Peyer's patch (tissue), 4 donors: Measurements from ENCODE around the gene WAS. TPM values are rescaled to one million over a fixed set of nuclear protein-coding genes. Genes with fewer than 3 reads are reported as not detected.

Experiments
- DNase-seq, 3 donors: peaks; one replicate each; pipeline ENCODE4 v3.0.0-alpha.2; 2017 to 2019
- H3K27ac ChIP-seq, 4 donors: fragments of 200-600 bp; sonication (generic); one replicate each; pipeline ENCODE4 v1.5.1; 2016 to 2019
- H3K27me3 ChIP-seq, 2 donors: fragments of 200-600 bp; sonication (generic); one replicate each; pipeline ENCODE4 v1.5.1; 2019
- H3K36me3 ChIP-seq, 3 donors: fragments of 200-600 bp; sonication (generic); one replicate each; pipeline ENCODE4 v1.5.1; 2016 to 2019
- H3K4me1 ChIP-seq, 4 donors: fragments of 200-600 bp; sonication (generic); one replicate each; pipeline ENCODE4 v1.5.1; 2016 to 2019
- H3K4me3 ChIP-seq, 4 donors: fragments of 200-600 bp; sonication (generic); 1 replicate in 3 of 4; 2 replicates in 1 of 4; pipeline ENCODE4 v1.5.1; 2016 to 2019; ENCODE audit warnings: mild to moderate bottlenecking in 1 of 4
- H3K9me3 ChIP-seq, 4 donors: fragments of 200-600 bp; sonication (generic); one replicate each; pipeline ENCODE4 v1.5.1; 2016 to 2019; ENCODE audit warnings: mild to moderate bottlenecking in 1 of 4
- POLR2A ChIP-seq, 2 donors: fragments of 450-650 bp; IDR thresholded peaks; one replicate each; pipeline ENCODE4 v1.5.1; 2017; ENCODE audit warnings: antibody characterized with exemption in 2 of 2, mild to moderate bottlenecking in 2 of 2, moderate library complexity in 2 of 2
- total RNA-seq, 4 donors: library from RNA; depleted of rRNA; stranded (reverse); fragments of >200 nt; gene quantifications; one replicate each; pipeline ENCODE4 v1.1.0, GENCODE V29; 2016
- TF ChIP-seq, protein P1 (sequence below), 6 experiments: fragments of 450-650 bp in 4 of 6; fragments of 200-600 bp in 2 of 6; sonication (generic) in 1 of 6; IDR thresholded peaks; one replicate each; pipeline ENCODE4 v1.5.1; 2017 to 2019; ENCODE audit warnings: antibody characterized with exemption in 6 of 6, mild to moderate bottlenecking in 3 of 6, moderate library complexity in 1 of 6

WAS gene
- total RNA-seq, 4 donors from 2014 or later, result 3.5 to 45.4 (median 7.6) TPM

DNA sequence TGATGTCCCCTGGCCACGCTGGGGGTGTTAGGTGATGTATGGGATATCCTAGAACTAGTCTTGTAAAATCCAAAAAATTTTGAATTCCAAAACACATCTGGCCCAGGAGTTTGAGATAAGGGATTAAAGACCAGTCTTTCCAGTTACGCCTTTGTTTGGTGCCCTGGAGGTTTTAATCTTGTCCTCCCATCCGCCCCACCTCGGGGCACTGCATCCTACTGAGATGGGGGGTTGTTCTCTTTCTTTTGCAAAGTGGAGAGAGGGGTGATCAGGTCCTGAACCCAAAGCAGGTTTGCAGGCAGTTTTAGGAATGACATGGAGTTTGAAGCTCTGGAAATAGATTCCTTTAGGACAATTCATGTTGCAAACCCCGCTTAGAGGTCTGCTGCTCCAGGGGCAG is 14.7 kb downstream of the WAS start:
- TF ChIP-seq POLR2A (IDR thresholded peaks at IDR 0.05), result no peak
- TF ChIP-seq, protein P1, sequence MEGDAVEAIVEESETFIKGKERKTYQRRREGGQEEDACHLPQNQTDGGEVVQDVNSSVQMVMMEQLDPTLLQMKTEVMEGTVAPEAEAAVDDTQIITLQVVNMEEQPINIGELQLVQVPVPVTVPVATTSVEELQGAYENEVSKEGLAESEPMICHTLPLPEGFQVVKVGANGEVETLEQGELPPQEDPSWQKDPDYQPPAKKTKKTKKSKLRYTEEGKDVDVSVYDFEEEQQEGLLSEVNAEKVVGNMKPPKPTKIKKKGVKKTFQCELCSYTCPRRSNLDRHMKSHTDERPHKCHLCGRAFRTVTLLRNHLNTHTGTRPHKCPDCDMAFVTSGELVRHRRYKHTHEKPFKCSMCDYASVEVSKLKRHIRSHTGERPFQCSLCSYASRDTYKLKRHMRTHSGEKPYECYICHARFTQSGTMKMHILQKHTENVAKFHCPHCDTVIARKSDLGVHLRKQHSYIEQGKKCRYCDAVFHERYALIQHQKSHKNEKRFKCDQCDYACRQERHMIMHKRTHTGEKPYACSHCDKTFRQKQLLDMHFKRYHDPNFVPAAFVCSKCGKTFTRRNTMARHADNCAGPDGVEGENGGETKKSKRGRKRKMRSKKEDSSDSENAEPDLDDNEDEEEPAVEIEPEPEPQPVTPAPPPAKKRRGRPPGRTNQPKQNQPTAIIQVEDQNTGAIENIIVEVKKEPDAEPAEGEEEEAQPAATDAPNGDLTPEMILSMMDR (IDR thresholded peaks at IDR 0.05), result no peak
- Histone ChIP-seq H3K27me3 (no peaks in the 10 kb centered on the region), H3K27ac (no peak overlapping the region), H3K9me3 (no peaks in the 10 kb centered on the region), H3K4me3 (no peak overlapping the region), H3K36me3 (peaks cover 0 to 5% (median 0%) of the 10 kb centered on the region in 3 donors), H3K4me1 (peaks cover 0 to 15% (median 2%) of the 10 kb centered on the region in 4 donors)
- no peak for DNase-seq

- H3K36me3 ChIP-seq, result peaks cover 0 to 5% (median 0%) of the 10 kb centered on the region in 3 donors
- no peak for DNase-seq
- H3K9me3 ChIP-seq, result no peaks in the 10 kb centered on the region
- peaks cover 0 to 13% (median 2%) of the 10 kb centered on the region in 4 donors for H3K4me1 ChIP-seq
- H3K27me3 ChIP-seq, result no peaks in the 10 kb centered on the region
- H3K27ac ChIP-seq, result no peak overlapping the region
- TF ChIP-seq POLR2A (IDR thresholded peaks at IDR 0.05), result no peak
- TF ChIP-seq, protein P1 (IDR thresholded peaks at IDR 0.05), result no peak
- no peak overlapping the region for H3K4me3 ChIP-seq
Measured at GRCh38 chrX:48700246-48700645, 16.6 kb downstream of the WAS start.

DNA sequence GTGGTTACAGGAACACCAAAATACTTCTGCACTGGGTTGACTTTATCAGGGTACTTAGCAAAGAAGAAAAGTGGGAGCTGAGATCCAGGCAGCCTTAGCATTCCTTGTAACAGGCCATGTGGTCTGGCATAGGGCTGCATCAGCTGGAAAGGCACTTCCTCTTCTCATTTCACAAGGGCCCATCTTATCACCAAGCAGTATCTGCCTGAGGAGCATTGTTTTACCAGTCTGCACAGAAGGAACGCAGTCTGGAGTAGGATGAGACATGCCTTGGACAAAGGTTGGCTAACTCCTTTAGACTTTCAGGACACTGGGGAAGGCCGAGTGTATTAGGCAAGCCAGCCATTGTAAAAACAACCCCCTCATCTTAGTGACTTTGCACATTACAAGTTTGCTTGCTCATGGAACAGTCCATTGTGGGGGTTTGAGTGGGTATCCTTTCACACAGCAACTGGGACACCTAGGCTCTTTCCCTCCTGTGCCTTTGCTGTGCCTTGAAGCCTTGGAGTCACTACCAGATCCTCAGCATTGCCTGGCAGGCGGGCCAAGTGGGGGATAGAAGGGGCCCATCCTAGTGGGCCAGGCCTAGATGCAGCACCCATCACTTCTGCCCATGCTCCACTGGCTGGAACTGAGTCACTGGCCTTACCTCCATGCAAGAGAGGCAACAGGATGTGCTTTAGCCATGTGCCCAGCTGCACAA is 17.5 kb downstream of the WAS start:
- peaks cover 0 to 6% (median 0%) of the 10 kb centered on the region in 4 donors for H3K4me1 ChIP-seq
- H3K9me3 ChIP-seq, result no peaks in the 10 kb centered on the region
- H3K4me3 ChIP-seq, result no peak overlapping the region
- DNase-seq, result no peak
- peaks cover 0 to 5% (median 0%) of the 10 kb centered on the region in 3 donors for H3K36me3 ChIP-seq
- TF ChIP-seq, protein P1 (IDR thresholded peaks at IDR 0.05), result no peak
- TF ChIP-seq POLR2A (IDR thresholded peaks at IDR 0.05), result no peak
- no peaks in the 10 kb centered on the region for H3K27me3 ChIP-seq
- H3K27ac ChIP-seq, result no peak overlapping the region

DNA sequence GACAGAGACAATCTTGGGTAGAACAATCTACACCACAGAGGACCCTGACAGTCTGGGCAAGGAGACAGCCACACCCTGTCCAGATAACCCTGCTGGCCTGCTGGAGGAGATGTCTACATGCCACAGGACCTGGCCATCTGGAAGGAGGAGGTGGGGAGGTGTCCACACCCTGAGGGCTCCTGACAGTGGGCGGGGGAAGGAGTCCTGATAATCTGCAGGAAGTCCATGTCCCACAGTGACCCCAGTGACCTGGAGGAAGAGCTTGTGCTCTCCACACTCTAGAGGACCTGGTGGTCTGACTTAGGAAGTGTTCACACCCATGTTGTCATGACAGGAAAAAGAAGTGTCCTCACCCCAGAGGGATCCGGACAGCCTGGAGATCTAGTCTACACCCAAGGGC is 18.4 kb downstream of the WAS start:
- Histone ChIP-seq H3K27ac (no peak overlapping the region), H3K9me3 (no peaks in the 10 kb centered on the region), H3K36me3 (peaks cover 0 to 5% (median 0%) of the 10 kb centered on the region in 3 donors), H3K27me3 (no peaks in the 10 kb centered on the region), H3K4me1 (peaks cover 0 to 5% (median 0%) of the 10 kb centered on the region in 4 donors), H3K4me3 (no peak overlapping the region)
- no peak for DNase-seq
- TF ChIP-seq, protein P1 (IDR thresholded peaks at IDR 0.05), result no peak
- no peak for TF ChIP-seq POLR2A (IDR thresholded peaks at IDR 0.05)

- H3K27ac ChIP-seq, result no peak overlapping the region
- TF ChIP-seq, protein P1 (IDR thresholded peaks at IDR 0.05), result no peak
- TF ChIP-seq POLR2A (IDR thresholded peaks at IDR 0.05), result no peak
- no peaks in the 10 kb centered on the region for H3K4me1 ChIP-seq
- H3K9me3 ChIP-seq, result no peaks in the 10 kb centered on the region
- no peaks in the 10 kb centered on the region for H3K27me3 ChIP-seq
- DNase-seq, result no peak
- peaks cover 0 to 5% (median 0%) of the 10 kb centered on the region in 3 donors for H3K36me3 ChIP-seq
- H3K4me3 ChIP-seq, result no peak overlapping the region
Measured at GRCh38 chrX:48702716-48703115, 19.1 kb downstream of the WAS start.
